H1 (cell line): ENCODE data around the gene RICTOR. TPM values are rescaled to one million over a fixed set of nuclear protein-coding genes. Genes with fewer than 3 reads are reported as not detected.

ENCODE experiments used
- CTCF ChIA-PET: fragments of 300-600 bp; sonication (Branson Sonifier 250); formaldehyde crosslinking; loops from one replicate; lab custom pipeline; 2021; ENCODE audit not compliant: partially characterized antibody; lab: Charles Lee
- POLR2A ChIA-PET: fragments of 300-600 bp; sonication (Branson Sonifier 250); formaldehyde crosslinking; loops from one replicate; lab custom pipeline; 2021; ENCODE audit warnings: inconsistent platforms; ENCODE audit not compliant: partially characterized antibody; lab: Charles Lee
- DNase-seq, 2 experiments: peaks; one replicate each; pipeline versions ENCODE4 v3.0.0 to v3.0.0-alpha.2; 2010 to 2022; ENCODE audit warnings: low spot score in 2 of 2, low read depth in 1 of 2, mixed read lengths in 1 of 2
- FAIRE-seq: peaks from 2 replicates; lab custom pipeline; 2011; peaks lifted over from hg19 to GRCh38; lab: Jason Lieb, UNC
- H2AFZ ChIP-seq: 2 replicates; pipeline ENCODE4 v1.8.1; 2012; ENCODE audit warnings: low read length, inconsistent platforms
- H2AK5ac ChIP-seq: 2 replicates; pipeline ENCODE4 v1.6.1; 2013; ENCODE audit warnings: low read depth, low read length
- H2BK120ac ChIP-seq: replicated peaks from 2 replicates; pipeline ENCODE3; 2013; ENCODE audit warnings: low read depth, low read length, inconsistent platforms
- H2BK12ac ChIP-seq: 2 replicates; pipeline ENCODE4 v1.6.1; 2013; ENCODE audit warnings: low read depth, low read length
- H2BK15ac ChIP-seq: 2 replicates; pipeline ENCODE4 v1.6.1; 2013; ENCODE audit warnings: low read length
- H2BK20ac ChIP-seq: 2 replicates; pipeline ENCODE4 v1.6.1; 2013; ENCODE audit warnings: low read length
- H2BK5ac ChIP-seq: 2 replicates; pipeline ENCODE4 v1.6.1; 2013; ENCODE audit warnings: low read depth, low read length
- H3K14ac ChIP-seq: 2 replicates; pipeline ENCODE4 v1.6.1; 2013; ENCODE audit warnings: inconsistent platforms; ENCODE audit not compliant: insufficient read length
- H3K18ac ChIP-seq: 2 replicates; pipeline ENCODE4 v1.6.1; 2013; ENCODE audit warnings: low read length; ENCODE audit errors: extremely low read depth
- H3K23ac ChIP-seq: 2 replicates; pipeline ENCODE4 v1.6.1; 2013; ENCODE audit warnings: inconsistent platforms; ENCODE audit not compliant: insufficient read length
- H3K23me2 ChIP-seq: 2 replicates; pipeline ENCODE4 v1.6.1; 2013; ENCODE audit warnings: low read depth, low read length
- H3K27ac ChIP-seq: 2 replicates; pipeline ENCODE4 v1.6.1; 2011; ENCODE audit warnings: low read depth, low read length, inconsistent platforms
- H3K27me3 ChIP-seq, 4 experiments: replicated peaks in 1 of 4; 1 replicate in 1 of 4; 2 replicates in 3 of 4; pipeline versions ENCODE4 v1.6.1 to v1.8.1; 2011 to 2013; ENCODE audit warnings: low read length in 3 of 4, mild to moderate bottlenecking in 3 of 4, inconsistent platforms in 2 of 4, mixed read lengths in 2 of 4, moderate library complexity in 1 of 4; ENCODE audit not compliant: control insufficient read depth in 3 of 4, insufficient read depth in 3 of 4; ENCODE audit errors: extremely low read depth in 1 of 4
- H3K36me3 ChIP-seq, 4 experiments: 2 replicates each; pipeline versions ENCODE4 v1.6.1 to v1.8.1; 2011 to 2013; ENCODE audit warnings: mild to moderate bottlenecking in 4 of 4, low read length in 3 of 4, moderate library complexity in 2 of 4, control low read depth in 1 of 4, inconsistent platforms in 1 of 4; ENCODE audit not compliant: insufficient read depth in 4 of 4, control insufficient read depth in 2 of 4
- H3K4ac ChIP-seq: replicated peaks from 2 replicates; pipeline ENCODE3; 2013; ENCODE audit warnings: low read length, low read depth, mixed read lengths, inconsistent platforms; ENCODE audit not compliant: insufficient read length
- H3K4me1 ChIP-seq, 4 experiments: replicated peaks in 1 of 4; 1 replicate in 1 of 4; 2 replicates in 3 of 4; pipeline versions ENCODE4 v1.6.1 to v1.8.1; 2011 to 2013; ENCODE audit warnings: low read length in 3 of 4, inconsistent platforms in 2 of 4, mixed read lengths in 1 of 4; ENCODE audit not compliant: insufficient read depth in 4 of 4, control insufficient read depth in 3 of 4
- H3K4me2 ChIP-seq, 2 experiments: 2 replicates each; pipeline versions ENCODE4 v1.6.1 to v1.8.1; 2011 to 2013; ENCODE audit warnings: low read depth in 2 of 2, low read length in 2 of 2, control low read depth in 1 of 2, inconsistent platforms in 1 of 2, mild to moderate bottlenecking in 1 of 2; ENCODE audit not compliant: insufficient read depth in 1 of 2
- H3K4me3 ChIP-seq, 4 experiments: fragments of 200-600, 300-600 bp in 1 of 4; sonication (generic), shearing (Covaris generic), sonication (Bioruptor Twin) in 1 of 4; 2 replicates each; pipeline versions ENCODE4 v1.5.1 to v1.8.1; 2011 to 2016; ENCODE audit warnings: low read length in 4 of 4, low read depth in 3 of 4, control low read depth in 2 of 4, inconsistent platforms in 2 of 4, mild to moderate bottlenecking in 2 of 4, mixed read lengths in 1 of 4, moderate library complexity in 1 of 4; ENCODE audit not compliant: insufficient read depth in 2 of 4; ENCODE audit errors: extremely low read depth in 1 of 4
- H3K56ac ChIP-seq: replicated peaks from 2 replicates; pipeline ENCODE3; 2013; ENCODE audit warnings: low read depth, mild to moderate bottlenecking, mixed read lengths, low read length, inconsistent platforms; ENCODE audit not compliant: insufficient read length
- H3K79me1 ChIP-seq: 2 replicates; pipeline ENCODE4 v1.6.1; 2013; ENCODE audit warnings: low read depth, low read length, control low read depth
- H3K79me2 ChIP-seq, 2 experiments: 2 replicates each; pipeline versions ENCODE4 v1.6.1 to v1.8.1; 2012 to 2013; ENCODE audit warnings: low read length in 2 of 2, mild to moderate bottlenecking in 2 of 2, inconsistent platforms in 1 of 2; ENCODE audit not compliant: insufficient read depth in 2 of 2, control insufficient read depth in 1 of 2
- H3K9ac ChIP-seq, 4 experiments: replicated peaks in 1 of 4; 1 replicate in 1 of 4; 2 replicates in 3 of 4; pipeline versions ENCODE4 v1.6.1 to v1.8.1; 2011 to 2013; ENCODE audit warnings: low read depth in 3 of 4, low read length in 3 of 4, control low read depth in 2 of 4, mild to moderate bottlenecking in 2 of 4, moderate library complexity in 2 of 4, inconsistent platforms in 1 of 4; ENCODE audit errors: extremely low read depth in 1 of 4
- H3K9me3 ChIP-seq, 2 experiments: 2 replicates each; pipeline versions ENCODE4 v1.6.1 to v1.8.1; 2012 to 2013; ENCODE audit warnings: mild to moderate bottlenecking in 2 of 2, moderate library complexity in 2 of 2, control low read depth in 1 of 2, inconsistent platforms in 1 of 2, low read depth in 1 of 2, low read length in 1 of 2, mixed read lengths in 1 of 2; ENCODE audit not compliant: insufficient read depth in 2 of 2
- H4K20me1 ChIP-seq, 2 experiments: replicated peaks in 1 of 2; 2 replicates each; pipeline versions ENCODE3 to v1.8.1; 2011 to 2013; ENCODE audit warnings: inconsistent platforms in 2 of 2, low read length in 2 of 2, mild to moderate bottlenecking in 1 of 2; ENCODE audit not compliant: insufficient read depth in 2 of 2, control insufficient read depth in 1 of 2
- H4K5ac ChIP-seq: 2 replicates; pipeline ENCODE4 v1.6.1; 2013; ENCODE audit warnings: low read length, low read depth, mixed read lengths, inconsistent platforms; ENCODE audit not compliant: insufficient read length
- H4K8ac ChIP-seq: 2 replicates; pipeline ENCODE4 v1.8.0; 2013; ENCODE audit warnings: mild to moderate bottlenecking, moderate library complexity, low read length, inconsistent platforms; ENCODE audit not compliant: insufficient read depth; ENCODE audit errors: extremely low read depth
- H4K91ac ChIP-seq: replicated peaks from 2 replicates; pipeline ENCODE3; 2013; ENCODE audit warnings: low read length, mixed read lengths, inconsistent platforms; ENCODE audit not compliant: insufficient read length
- ATF2 ChIP-seq: IDR thresholded peaks from 2 replicates; pipeline ENCODE4 v1.6.1; 2012; ENCODE audit warnings: low read length, inconsistent platforms
- CEBPB ChIP-seq: IDR thresholded peaks from 2 replicates; pipeline ENCODE4 v1.6.1; 2012; ENCODE audit warnings: low read depth, low read length
- CHD1 ChIP-seq: IDR thresholded peaks from 2 replicates; pipeline ENCODE4 v1.6.1; 2012; ENCODE audit warnings: low read depth, low read length, improper control_type of control experiment
- E2F6 ChIP-seq: IDR thresholded peaks from 2 replicates; pipeline ENCODE4 v1.6.1; 2012; ENCODE audit warnings: inconsistent platforms
- EGR1 ChIP-seq: IDR thresholded peaks from 2 replicates; pipeline ENCODE4 v1.6.1; 2011; ENCODE audit warnings: low read depth, low read length, borderline replicate concordance
- JUN ChIP-seq: IDR thresholded peaks from 2 replicates; pipeline ENCODE4 v1.6.1; 2011; ENCODE audit warnings: low read depth, mild to moderate bottlenecking, improper control_type of control experiment, low read length
- JUND ChIP-seq: IDR thresholded peaks from 2 replicates; pipeline ENCODE4 v1.6.1; 2011; ENCODE audit warnings: mild to moderate bottlenecking, improper control_type of control experiment, low read length
- PHF8 ChIP-seq: fragments of 200-600 bp; sonication (generic); conservative IDR thresholded peaks from 2 replicates; pipeline ENCODE4 v1.7.1; 2012; ENCODE audit warnings: low read depth, mild to moderate bottlenecking, inconsistent platforms, low read length, moderate library complexity
- RBBP5 ChIP-seq: IDR thresholded peaks from 2 replicates; pipeline ENCODE4 v1.7.1; 2012; ENCODE audit warnings: low read depth, mild to moderate bottlenecking, inconsistent platforms, low read length, moderate library complexity, borderline replicate concordance
- RXRA ChIP-seq: IDR thresholded peaks from 2 replicates; pipeline ENCODE4 v1.6.1; 2011; ENCODE audit warnings: low read depth, mild to moderate bottlenecking, low read length, moderate library complexity; ENCODE audit not compliant: insufficient read depth
- SAP30 ChIP-seq: fragments of 300-600 bp; sonication (generic); IDR thresholded peaks from 2 replicates; pipeline ENCODE4 v1.7.1; 2012; ENCODE audit warnings: low read length, moderate library complexity, mild to moderate bottlenecking, inconsistent platforms; ENCODE audit not compliant: insufficient read depth, insufficient replicate concordance
- SP1 ChIP-seq: IDR thresholded peaks from 2 replicates; pipeline ENCODE4 v1.6.1; 2011; ENCODE audit warnings: low read depth, low read length
- TCF12 ChIP-seq: IDR thresholded peaks from 2 replicates; pipeline ENCODE4 v1.6.1; 2011; ENCODE audit warnings: low read depth, mild to moderate bottlenecking, low read length
- WGBS, 2 experiments: shearing (Covaris generic) in 1 of 2; methylation state at CpG; one replicate each; pipeline versions ENCODE4 v1.1.6 to v1.1.7; 2013 to 2015; ENCODE audit warnings: low lambda C conversion rate in 2 of 2, mixed read lengths in 2 of 2, inconsistent platforms in 1 of 2, low coverage in 1 of 2, missing lambda C conversion rate in 1 of 2; ENCODE audit not compliant: insufficient replicate concordance in 2 of 2, insufficient coverage in 1 of 2, insufficient read length in 1 of 2; ENCODE audit errors: extremely low coverage in 1 of 2, missing lambda C conversion rate in 1 of 2; 5-methylcytosine and 5-hydroxymethylcytosine counted together
- polyA plus RNA-seq, 7 experiments: library from polyadenylated mRNA; depleted of rRNA in 3 of 7; stranded (reverse) in 5 of 7; unstranded in 2 of 7; fragments of >200 nt in 5 of 7; fragments of 200-250 nt in 2 of 7; gene quantifications; 1 replicate in 5 of 7; 2 replicates in 1 of 7; 4 replicates in 1 of 7; pipeline versions ENCODE4 v1.2.1 to v1.2.3, GENCODE V29; 2011 to 2013; ENCODE audit warnings: missing spikeins in 2 of 7, mixed read lengths in 2 of 7
- total RNA-seq: library from RNA; stranded (reverse); fragmentation: NEBNext Ultra II Directional; extraction: Animal tissue kit (Norgen Biotek cat#: 25700); gene quantifications from 2 replicates; pipeline ENCODE4 v1.2.1, GENCODE V29; 2021

The RICTOR gene
- total and polyA plus RNA-seq, 2 of the 8 experiments (the other 6 are each of a cell fraction or from before 2014, with no cell fraction given), result 4.3 to 26.6 TPM

GRCh38 chr5:38931731-38932130 is 142.5 kb downstream of the RICTOR start:
- no peak for DNase-seq
- TF ChIP-seq JUND, result no peak
- no peak for TF ChIP-seq CHD1
- TF ChIP-seq PHF8, result no peak
- TF ChIP-seq SAP30, result no peak
- no peak for TF ChIP-seq JUN
- TF ChIP-seq CEBPB, result no peak
- no peak for TF ChIP-seq RBBP5
- TF ChIP-seq TCF12, result no peak
- TF ChIP-seq E2F6, result no peak
- TF ChIP-seq EGR1, result no peak
- no peak for TF ChIP-seq SP1
- no peak for TF ChIP-seq RXRA
- no peak for TF ChIP-seq ATF2

More at GRCh38 chr5:38931731-38932130, 142.5 kb downstream of the RICTOR start:
- CTCF ChIA-PET, result interaction anchor here (0.9 to 1.1 kb wide), 2 partner anchors 10 to 26 kb away, joined by 3 to 5 read pairs; no protein-coding TSS in a partner anchor
- Histone ChIP-seq H2BK5ac (no peak overlapping the region), H4K8ac (no peak overlapping the region), H3K27ac (no peak overlapping the region), H3K14ac (no peak overlapping the region), H3K27me3 (no peaks in the 10 kb centered on the region), H3K23ac (no peak overlapping the region), H2BK120ac (no peak overlapping the region), H3K9me3 (peaks cover 0 to 3% of the 10 kb centered on the region in 2 experiments; a peak in 1 of 4 replicates), H2AK5ac (no peak overlapping the region), H4K20me1 (no peaks in the 10 kb centered on the region), H3K79me1 (no peaks in the 10 kb centered on the region), H3K4ac (no peak overlapping the region), H4K5ac (no peak overlapping the region), H3K4me1 (no peaks in the 10 kb centered on the region), H3K23me2 (no peaks in the 10 kb centered on the region; the same call in 1 of the 2 replicates), H2AFZ (no peak overlapping the region), H4K91ac (no peak overlapping the region), H3K36me3 (no peaks in the 10 kb centered on the region), H2BK20ac (no peak overlapping the region), H3K18ac (no peak overlapping the region), H2BK12ac (no peak overlapping the region), H3K9ac (no peak overlapping the region), H2BK15ac (no peak overlapping the region), H3K79me2 (no peaks in the 10 kb centered on the region), H3K56ac (no peak overlapping the region), H3K4me3 (no peak overlapping the region), H3K4me2 (no peak overlapping the region)
- POLR2A ChIA-PET, result no interaction called here
- FAIRE-seq, result no peak
- 96% methylated on average over 4 of the region's 4 CpGs; no CpG with 5 or more reads in 1 of the 2 experiments for WGBS, 2 experiments
